Lower leg skin (tissue), 3 donors: Measurements from ENCODE around the gene CDH13.

Experiments used
- CTCF ChIP-seq, 3 donors: fragments of 450-650 bp; IDR thresholded peaks; one replicate each; pipeline ENCODE4 v1.5.1; 2016; ENCODE audit warnings: antibody characterized with exemption in 3 of 3, mild to moderate bottlenecking in 3 of 3, moderate library complexity in 2 of 3
- POLR2A ChIP-seq, 2 donors: fragments of 450-650 bp; IDR thresholded peaks; one replicate each; pipeline ENCODE4 v1.6.1; 2016 to 2017; ENCODE audit warnings: antibody characterized with exemption in 2 of 2, mild to moderate bottlenecking in 1 of 2, moderate library complexity in 1 of 2

DNA sequence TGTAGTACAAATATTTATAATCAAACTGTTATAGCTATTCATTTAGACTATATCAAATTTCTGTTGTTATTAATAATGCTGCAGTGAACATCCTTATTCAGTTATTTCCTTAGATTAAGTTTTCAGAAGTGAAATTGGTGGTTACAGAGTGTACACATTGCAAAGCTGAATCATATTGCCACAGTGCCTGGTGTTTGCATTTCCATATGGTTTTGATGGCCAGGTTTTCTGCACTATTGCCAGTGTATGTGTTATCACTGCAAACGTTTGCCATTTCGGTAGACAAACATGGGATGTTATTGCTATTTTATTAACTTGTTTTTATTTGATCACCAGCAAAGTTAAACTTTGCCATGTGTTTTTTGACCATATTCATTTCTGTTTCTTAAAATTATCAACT is 259.4 kb downstream of the CDH13 start:
- TF ChIP-seq CTCF (IDR thresholded peaks at IDR 0.05): no peak
- no peak for TF ChIP-seq POLR2A (IDR thresholded peaks at IDR 0.05)
